Measurements from ENCODE around the gene KCNK6.

DNA sequence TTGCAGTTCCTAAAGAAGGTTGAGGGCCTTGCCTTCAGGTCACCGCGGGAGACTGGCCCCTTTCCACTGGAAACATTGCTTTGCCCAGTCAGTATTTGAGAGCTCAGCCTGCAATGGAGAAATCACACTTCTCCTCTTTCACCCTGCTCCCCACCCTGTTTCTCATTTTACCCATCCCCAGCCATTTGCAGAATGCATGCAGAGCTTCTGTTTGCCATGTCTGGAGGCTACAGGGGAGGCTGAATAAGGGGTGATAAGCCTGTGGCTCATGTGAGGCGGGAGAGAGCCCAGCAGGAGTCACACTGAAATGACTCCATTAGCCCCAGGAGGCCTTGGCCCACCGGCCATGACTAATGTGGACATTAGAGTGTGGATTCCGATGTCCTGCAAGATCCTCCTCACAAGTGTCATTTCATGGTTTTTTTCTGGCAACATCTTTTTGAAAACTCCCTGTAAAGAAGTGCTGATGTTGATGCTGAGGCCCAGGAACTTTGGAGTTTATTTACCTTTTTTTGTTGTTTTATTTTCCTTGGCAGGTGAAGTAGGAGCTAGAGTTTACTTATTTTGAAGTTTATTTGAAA is 49.0 kb upstream of the KCNK6 start:
- TF ChIP-seq RXRA (IDR thresholded peaks at IDR 0.05) = no peak
- TF ChIP-seq, protein P1, sequence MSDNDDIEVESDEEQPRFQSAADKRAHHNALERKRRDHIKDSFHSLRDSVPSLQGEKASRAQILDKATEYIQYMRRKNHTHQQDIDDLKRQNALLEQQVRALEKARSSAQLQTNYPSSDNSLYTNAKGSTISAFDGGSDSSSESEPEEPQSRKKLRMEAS (IDR thresholded peaks at IDR 0.05) = no peak
